Central memory CD4-positive, alpha-beta T cell (primary cell): ENCODE data around the gene SORBS1.

Experiments
- DNase-seq: peaks from one replicate; pipeline ENCODE4 v3.0.0; 2022

The SORBS1 gene

GRCh38 chr10:95306851-95307250 is 254.3 kb downstream of the SORBS1 start:
- DNase-seq, result no peak

GRCh38 chr10:95306318-95306650 is 254.9 kb downstream of the SORBS1 start:
- DNase-seq, result no peak

- DNase-seq, result no peak
Observed at GRCh38 chr10:95305606-95306317, 255.4 kb downstream of the SORBS1 start.

- no peak for DNase-seq
Observed at GRCh38 chr10:95304976-95305375, 256.2 kb downstream of the SORBS1 start.

- DNase-seq, result no peak
Observed at GRCh38 chr10:95304463-95304862, 256.7 kb downstream of the SORBS1 start.

GRCh38 chr10:95303950-95304349 is 257.2 kb downstream of the SORBS1 start:
- no peak for DNase-seq

GRCh38 chr10:95303535-95303934 is 257.6 kb downstream of the SORBS1 start:
- no peak for DNase-seq

- DNase-seq, result no peak
Observed at GRCh38 chr10:95300022-95300539, 261.1 kb downstream of the SORBS1 start.

- no peak for DNase-seq
Observed at GRCh38 chr10:95297402-95297801, 263.8 kb downstream of the SORBS1 start.

GRCh38 chr10:95296764-95297163 is 264.4 kb downstream of the SORBS1 start:
- no peak for DNase-seq

GRCh38 chr10:95295031-95295755 is 266.0 kb downstream of the SORBS1 start:
- no peak for DNase-seq

GRCh38 chr10:95293631-95294030 is 267.5 kb downstream of the SORBS1 start:
- DNase-seq, result no peak

- no peak for DNase-seq
Observed at GRCh38 chr10:95291365-95292039, 269.7 kb downstream of the SORBS1 start.

GRCh38 chr10:95290461-95291364 is 270.5 kb downstream of the SORBS1 start, which contains the start of gene PDLIM1:
Gene PDLIM1 (minus strand): TSS chr10:95291003. CDS start chr10:95290915, 88 bp downstream.
- DNase-seq, result no peak

- no peak for DNase-seq
Observed at GRCh38 chr10:95289921-95290421, 271.2 kb downstream of the SORBS1 start.

- no peak for DNase-seq
Observed at GRCh38 chr10:95289003-95289920, 271.9 kb downstream of the SORBS1 start.

- no peak for DNase-seq
Observed at GRCh38 chr10:95288303-95288702, 272.9 kb downstream of the SORBS1 start.

GRCh38 chr10:95287281-95287680 is 273.9 kb downstream of the SORBS1 start:
- DNase-seq, result no peak

GRCh38 chr10:95286707-95287106 is 274.5 kb downstream of the SORBS1 start:
- DNase-seq, result no peak

- no peak for DNase-seq
Observed at GRCh38 chr10:95285556-95285955, 275.6 kb downstream of the SORBS1 start.

- no peak for DNase-seq
Observed at GRCh38 chr10:95284807-95285206, 276.4 kb downstream of the SORBS1 start.
